ENCODE measurements around the gene QSOX1. TPM values are rescaled to one million over a fixed set of nuclear protein-coding genes. Genes with fewer than 3 reads are reported as not detected.

Gene QSOX1
- total and polyA plus RNA-seq, 9 of the 15 experiments (the other 6 are each of a cell fraction or from before 2014, with no cell fraction given) = 4.0 to 53.1 (median 15.0) TPM

- no peaks in the 10 kb centered on the region for H4K20me1 ChIP-seq (replicated peaks; ENCODE audit: control insufficient read depth, insufficient read depth, low read length)
- ChIA-PET CTCF (ENCODE audit: low intra/inter-chr PET ratio) (no interaction called here), POLR2A (interaction anchor here (0.5 kb wide), 1 partner anchor 39 kb away, joined by 3 read pairs; no protein-coding TSS in a partner anchor)
- TF ChIP-seq C11orf30 (IDR thresholded peaks at IDR 0.05; ENCODE audit: low read depth) = peak; percentile 27; the same call in 1 of the 2 replicates
- TF ChIP-seq ZNF740 (CRISPR knock-in tag; IDR thresholded peaks at IDR 0.05) = no peak
- TF ChIP-seq ZNF740 (tag; IDR thresholded peaks at IDR 0.05) = no peak
- TF ChIP-seq SPI1 (IDR thresholded peaks at IDR 0.05; ENCODE audit: borderline replicate concordance, low read depth, low read length) = peak; percentile 86
- no peak for TF ChIP-seq PREB (CRISPR knock-in tag; IDR thresholded peaks at IDR 0.05)
- H2AFZ ChIP-seq (ENCODE audit: low read depth, low read length) = peak overlapping the region; percentile 30; the same call in 1 of the 2 replicates
- no peaks in the 10 kb centered on the region for H3K9me3 ChIP-seq (replicated peaks; ENCODE audit: control insufficient read depth, insufficient read depth, low read depth, low read length)
- no peak overlapping the region for H3K4me2 ChIP-seq (ENCODE audit: insufficient read depth, low read length)
- DNase-seq (ENCODE audit: extremely low read depth in 1 of 4, low spot score in 3 of 4) (no peak), ATAC-seq (no peak; the same call in 1 of the 3 replicates), FAIRE-seq (no peak)
- intact Hi-C loops (cut with micrococcal nuclease) = no loop called here
- H3K27me3 ChIP-seq (ENCODE audit: control insufficient read depth in 2 of 2, insufficient read depth in 2 of 2, low read length in 2 of 2) = no peaks in the 10 kb centered on the region
- no peaks in the 10 kb centered on the region for H3K36me3 ChIP-seq (ENCODE audit: control insufficient read depth, insufficient read depth, low read length)
- H3K4me1 ChIP-seq (replicated peaks in 1 of 2; ENCODE audit: control insufficient read depth in 2 of 2, insufficient read depth in 2 of 2, low read length in 2 of 2) = peaks cover 0 to 8% of the 10 kb centered on the region in 2 experiments; a peak in 1 of 5 replicates
- H3K4me3 ChIP-seq = no peak overlapping the region
- BruUV-seq (replicated peaks) = no TSS peak
- in situ Hi-C loops (cut with MboI) = no loop called here
- no peaks in the 10 kb centered on the region for H3K9me1 ChIP-seq (ENCODE audit: control insufficient read depth, insufficient read depth, low read length)
- WGBS (ENCODE audit: insufficient coverage, low coverage, missing lambda C conversion rate) = 12% methylated on average over 4 of the region's 4 CpGs
- H3K27ac ChIP-seq (ENCODE audit: extremely low read depth, low read depth, low read length) = no peak overlapping the region
- no peaks in the 10 kb centered on the region for H3K79me2 ChIP-seq (ENCODE audit: control insufficient read depth, insufficient read depth, low read length)
- no peak overlapping the region for H3K9ac ChIP-seq (ENCODE audit: insufficient read depth in 1 of 2, low read depth in 2 of 2, low read length in 2 of 2)
Measured at GRCh38 chr1:180208264-180208663, 53.6 kb downstream of the QSOX1 start.

Data from K562 (cell line).